ENCODE results near the gene MLX.

The MLX gene, protein sequence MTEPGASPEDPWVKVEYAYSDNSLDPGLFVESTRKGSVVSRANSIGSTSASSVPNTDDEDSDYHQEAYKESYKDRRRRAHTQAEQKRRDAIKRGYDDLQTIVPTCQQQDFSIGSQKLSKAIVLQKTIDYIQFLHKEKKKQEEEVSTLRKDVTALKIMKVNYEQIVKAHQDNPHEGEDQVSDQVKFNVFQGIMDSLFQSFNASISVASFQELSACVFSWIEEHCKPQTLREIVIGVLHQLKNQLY

GRCh38 chr17:42566883-42567573, at the start of gene MLX:
TSS of gene MLX (plus strand) at chr17:42567100. CDS start at chr17:42567125, 25 bp downstream.
- peak; percentile 92 for DNase-seq (ENCODE audit: low read depth)
- H3K4me3 ChIP-seq (ENCODE audit: low read depth, low read length): peak within 1 kb of the TSS; percentile 74
- TF ChIP-seq CTCF (conservative IDR thresholded peaks at IDR 0.05; ENCODE audit: low read depth, low read length): no peak

- H3K4me3 ChIP-seq (ENCODE audit: low read depth, low read length): no peak overlapping the region
- peak; percentile 95 for TF ChIP-seq CTCF (conservative IDR thresholded peaks at IDR 0.05; ENCODE audit: low read depth, low read length)
- peak; percentile 91 for DNase-seq (ENCODE audit: low read depth)
Measured at GRCh38 chr17:42517516-42517915, 49.4 kb upstream of the MLX start.

GRCh38 chr17:42518046-42518754, 48.7 kb upstream of the MLX start:
- no peak for TF ChIP-seq CTCF (conservative IDR thresholded peaks at IDR 0.05; ENCODE audit: low read depth, low read length)
- no peak overlapping the region for H3K4me3 ChIP-seq (ENCODE audit: low read depth, low read length)
- peak; percentile 91 for DNase-seq (ENCODE audit: low read depth)

- no peak overlapping the region for H3K4me3 ChIP-seq (ENCODE audit: low read depth, low read length)
- TF ChIP-seq CTCF (conservative IDR thresholded peaks at IDR 0.05; ENCODE audit: low read depth, low read length): no peak
- peak; percentile 36 for DNase-seq (ENCODE audit: low read depth)
Measured at GRCh38 chr17:42518755-42519545, 48.0 kb upstream of the MLX start.

DNA sequence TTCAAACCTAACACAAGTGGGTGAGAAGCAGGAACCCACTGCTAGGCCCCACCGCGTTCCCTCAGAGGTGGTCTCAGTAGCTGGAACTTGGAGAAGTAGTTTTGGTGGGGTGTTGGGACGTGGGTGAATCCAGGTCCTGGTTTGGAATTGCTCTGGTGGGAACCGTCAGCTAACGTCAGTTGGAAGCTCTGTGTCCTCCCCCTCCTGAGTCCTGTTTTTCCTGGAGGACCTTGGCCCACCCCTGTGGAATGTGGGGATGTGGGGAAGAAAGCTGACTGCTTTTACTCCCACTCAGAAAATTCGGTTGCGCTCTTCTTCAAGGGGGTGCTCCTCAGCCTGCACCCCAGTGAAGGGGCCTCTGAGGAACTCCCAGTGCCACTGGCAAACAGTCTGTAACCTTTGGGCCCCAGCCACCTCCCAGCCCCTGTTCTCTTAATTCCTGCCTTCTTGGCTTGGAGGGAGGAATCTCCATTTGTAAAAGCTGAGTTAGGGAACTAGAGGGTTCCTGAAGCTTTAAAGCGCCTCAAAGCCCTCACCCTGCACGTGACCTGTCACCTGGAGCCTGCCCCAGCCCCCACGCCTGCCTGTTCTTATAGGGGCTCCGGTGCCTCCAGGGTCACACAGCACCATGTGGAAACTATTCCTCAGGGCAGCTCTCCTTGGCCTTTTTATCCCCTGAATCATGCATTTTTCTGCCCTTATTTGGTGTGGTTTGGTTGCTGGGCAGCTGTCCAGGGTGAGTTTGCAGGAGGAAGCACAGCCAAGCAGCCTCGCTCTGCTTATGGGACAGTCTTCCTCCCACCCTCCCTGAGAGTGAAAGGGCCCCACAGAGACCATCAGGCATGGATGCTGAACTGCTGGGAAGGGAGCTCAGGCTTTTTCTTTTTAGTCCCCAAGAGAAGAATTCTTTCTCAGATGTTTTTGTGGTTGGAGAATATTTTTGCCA, 47.1 kb upstream of the MLX start:
- H3K4me3 ChIP-seq (ENCODE audit: low read depth, low read length): no peak overlapping the region
- TF ChIP-seq CTCF (conservative IDR thresholded peaks at IDR 0.05; ENCODE audit: low read depth, low read length): peak; percentile 5
- peak; percentile 99 for DNase-seq (ENCODE audit: low read depth)

- no peak for DNase-seq (ENCODE audit: low read depth)
- TF ChIP-seq CTCF (conservative IDR thresholded peaks at IDR 0.05; ENCODE audit: low read depth, low read length): peak; percentile 47
- H3K4me3 ChIP-seq (ENCODE audit: low read depth, low read length): no peak overlapping the region
Measured at GRCh38 chr17:42520540-42520951, 46.4 kb upstream of the MLX start.
